ENCODE data around the gene ACSS3. TPM values are rescaled to one million over a fixed set of nuclear protein-coding genes. Genes with fewer than 3 reads are reported as not detected.

ACSS3 gene
- total and polyA plus RNA-seq, 2 donors (not counting 1 experiment from before 2014, with no cell fraction given) = not detected

DNA sequence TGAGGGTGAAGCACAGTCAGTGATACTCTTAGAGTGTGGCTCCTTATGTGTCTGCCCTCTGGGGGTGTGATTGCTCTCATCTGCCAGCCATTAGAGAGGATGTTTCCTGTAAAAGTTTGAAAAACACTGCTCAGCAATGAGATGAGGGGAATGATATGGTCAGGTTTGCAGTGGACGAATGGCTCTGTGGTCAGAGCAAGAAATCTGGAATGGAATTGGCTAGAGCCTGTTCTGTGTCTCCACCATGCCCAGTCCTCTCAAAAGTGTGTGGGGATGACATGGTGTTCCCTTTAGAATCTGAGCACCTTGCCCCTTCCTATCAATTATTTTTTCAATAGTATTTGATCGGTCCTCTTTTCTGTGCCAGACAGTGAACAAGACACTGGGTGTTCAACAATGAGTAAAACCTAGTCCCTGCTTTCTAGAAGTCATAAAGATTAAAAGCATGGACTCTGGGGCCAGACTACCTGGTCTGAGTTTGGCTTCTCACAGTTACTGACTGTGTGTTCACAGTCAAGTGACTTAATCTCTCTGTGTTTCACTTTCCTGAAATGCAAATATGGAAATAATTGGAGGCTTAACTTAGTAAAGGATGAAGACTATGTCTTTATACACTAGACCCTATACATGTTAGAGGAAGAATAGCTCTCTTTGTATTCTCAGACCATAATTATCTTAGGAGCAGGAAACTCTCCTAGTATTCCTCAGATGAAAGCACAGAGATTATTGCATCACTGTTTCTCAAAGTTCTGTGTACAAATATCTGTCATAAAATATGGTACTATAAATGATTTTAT, 1.6 kb downstream of the ACSS3 start:
- H3K4me2 ChIP-seq (replicated peaks; ENCODE audit: low read depth, low read length, poor library complexity, severe bottlenecking) = no peak overlapping the region

DNA sequence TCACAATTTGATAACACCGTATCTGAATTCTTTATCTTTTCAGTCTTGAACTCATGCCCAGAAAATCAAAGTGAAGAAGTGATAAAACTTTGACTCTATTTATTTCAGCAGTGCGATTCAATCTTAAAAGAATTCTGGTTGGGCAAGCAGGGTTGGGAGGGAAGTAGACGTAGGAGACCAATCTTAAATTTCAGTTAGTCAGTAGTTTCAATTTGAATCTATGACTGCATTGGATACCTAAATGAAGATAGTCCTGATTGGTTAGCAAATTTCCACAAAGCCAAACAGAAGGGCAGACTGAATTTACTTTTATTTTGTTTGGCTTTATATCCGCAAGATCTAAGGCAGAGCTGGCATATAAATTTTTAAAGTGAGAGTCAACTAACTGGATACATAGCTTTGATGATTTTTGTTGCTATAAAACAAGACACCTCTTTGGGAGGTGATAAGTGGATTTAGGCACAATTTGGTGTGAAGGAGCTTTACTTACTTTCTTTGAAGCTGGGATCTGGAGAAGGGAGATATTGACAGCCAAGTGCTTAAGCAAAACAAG, 2.6 kb downstream of the ACSS3 start:
- H3K9me3 ChIP-seq (ENCODE audit: control extremely low read depth in 1 of 3, control insufficient read depth in 2 of 3, insufficient read depth in 1 of 3, low read length in 2 of 3) = peaks cover 0 to 12% (median 0%) of the 10 kb centered on the region in 3 donors
- H3K4me1 Mint-ChIP-seq = no peaks in the 10 kb centered on the region
- no peaks in the 10 kb centered on the region for H3K4me1 ChIP-seq (ENCODE audit: control insufficient read depth in 2 of 2, insufficient read depth in 2 of 2, low read length in 2 of 2)
- peaks cover 14% of the 10 kb centered on the region for H3K27me3 Mint-ChIP-seq
- no peaks in the 10 kb centered on the region for H3K36me3 ChIP-seq (replicated peaks in 1 of 2; ENCODE audit: control extremely low read depth in 1 of 2, control insufficient read depth in 1 of 2, extremely low read depth in 1 of 2, insufficient read depth in 2 of 2, low read length in 1 of 2)
- H3K4me2 ChIP-seq (replicated peaks; ENCODE audit: low read depth, low read length, poor library complexity, severe bottlenecking) = no peak overlapping the region
- intact Hi-C loops (cut with micrococcal nuclease) = no loop called here
- H4K20me1 ChIP-seq (ENCODE audit: control insufficient read depth, insufficient read depth, low read length, poor library complexity, severe bottlenecking) = no peaks in the 10 kb centered on the region
- 100% methylated on average over 2 of the region's 4 CpGs for WGBS (ENCODE audit: insufficient coverage)
- no peak overlapping the region for H3K9ac ChIP-seq (ENCODE audit: low read length)
- ChIA-PET POLR2A (no interaction called here), CTCF (no interaction called here)
- no peak overlapping the region for H3K4me3 Mint-ChIP-seq
- no peak overlapping the region for H2AFZ ChIP-seq (ENCODE audit: insufficient read depth, low read depth, low read length, poor library complexity, severe bottlenecking)
- H3K27ac ChIP-seq (ENCODE audit: low read length in 2 of 2) = no peak overlapping the region
- no peak overlapping the region for H3K4me3 ChIP-seq (ENCODE audit: control extremely low read depth in 1 of 5, extremely low read depth in 1 of 5, insufficient read depth in 1 of 5, low read depth in 2 of 5, low read length in 4 of 5)
- DNase-seq (no peak), ATAC-seq (ENCODE audit: low read depth) (no peak)
- peaks cover 6% of the 10 kb centered on the region for H3K9me3 Mint-ChIP-seq (ENCODE audit: insufficient read depth)
- TF ChIP-seq, protein P1, sequence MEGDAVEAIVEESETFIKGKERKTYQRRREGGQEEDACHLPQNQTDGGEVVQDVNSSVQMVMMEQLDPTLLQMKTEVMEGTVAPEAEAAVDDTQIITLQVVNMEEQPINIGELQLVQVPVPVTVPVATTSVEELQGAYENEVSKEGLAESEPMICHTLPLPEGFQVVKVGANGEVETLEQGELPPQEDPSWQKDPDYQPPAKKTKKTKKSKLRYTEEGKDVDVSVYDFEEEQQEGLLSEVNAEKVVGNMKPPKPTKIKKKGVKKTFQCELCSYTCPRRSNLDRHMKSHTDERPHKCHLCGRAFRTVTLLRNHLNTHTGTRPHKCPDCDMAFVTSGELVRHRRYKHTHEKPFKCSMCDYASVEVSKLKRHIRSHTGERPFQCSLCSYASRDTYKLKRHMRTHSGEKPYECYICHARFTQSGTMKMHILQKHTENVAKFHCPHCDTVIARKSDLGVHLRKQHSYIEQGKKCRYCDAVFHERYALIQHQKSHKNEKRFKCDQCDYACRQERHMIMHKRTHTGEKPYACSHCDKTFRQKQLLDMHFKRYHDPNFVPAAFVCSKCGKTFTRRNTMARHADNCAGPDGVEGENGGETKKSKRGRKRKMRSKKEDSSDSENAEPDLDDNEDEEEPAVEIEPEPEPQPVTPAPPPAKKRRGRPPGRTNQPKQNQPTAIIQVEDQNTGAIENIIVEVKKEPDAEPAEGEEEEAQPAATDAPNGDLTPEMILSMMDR (IDR thresholded peaks at IDR 0.05) = no peak
- TF ChIP-seq EZH2 (IDR thresholded peaks at IDR 0.05; ENCODE audit: borderline replicate concordance, insufficient read depth, low read depth, low read length, poor library complexity, severe bottlenecking) = no peak
- no peaks in the 10 kb centered on the region for H3K79me2 ChIP-seq (ENCODE audit: control insufficient read depth, insufficient read depth, low read length)
- no peak overlapping the region for H3K27ac Mint-ChIP-seq
- peaks cover 0 to 7% (median 0%) of the 10 kb centered on the region in 4 experiments for H3K27me3 ChIP-seq (replicated peaks in 1 of 4; ENCODE audit: control extremely low read depth in 1 of 4, control insufficient read depth in 3 of 4, insufficient read depth in 4 of 4, low read length in 3 of 4)

More for the DNA sequence above, 1.6 kb downstream of the ACSS3 start:
- no peak overlapping the region for H3K4me3 ChIP-seq (ENCODE audit: control extremely low read depth in 1 of 5, extremely low read depth in 1 of 5, insufficient read depth in 1 of 5, low read depth in 2 of 5, low read length in 4 of 5)
- no peak overlapping the region for H3K27ac ChIP-seq (ENCODE audit: low read length in 2 of 2)
- no peak overlapping the region for H3K4me3 Mint-ChIP-seq
- no peak overlapping the region for H2AFZ ChIP-seq (ENCODE audit: insufficient read depth, low read depth, low read length, poor library complexity, severe bottlenecking)
- ATAC-seq (ENCODE audit: low read depth) (no peak), DNase-seq (no peak)
- intact Hi-C loops (cut with micrococcal nuclease) = no loop called here
- H3K4me1 Mint-ChIP-seq = no peaks in the 10 kb centered on the region
- WGBS (ENCODE audit: insufficient coverage) = 77% methylated on average over 2 of the region's 2 CpGs
- peaks cover 14% of the 10 kb centered on the region for H3K27me3 Mint-ChIP-seq
- H3K9ac ChIP-seq (ENCODE audit: low read length) = no peak overlapping the region
- H3K27ac Mint-ChIP-seq = no peak overlapping the region
- peaks cover 0 to 12% (median 0%) of the 10 kb centered on the region in 3 donors for H3K9me3 ChIP-seq (ENCODE audit: control extremely low read depth in 1 of 3, control insufficient read depth in 2 of 3, insufficient read depth in 1 of 3, low read length in 2 of 3)
- no peaks in the 10 kb centered on the region for H3K4me1 ChIP-seq (ENCODE audit: control insufficient read depth in 2 of 2, insufficient read depth in 2 of 2, low read length in 2 of 2)
- peaks cover 0 to 7% (median 0%) of the 10 kb centered on the region in 4 experiments for H3K27me3 ChIP-seq (replicated peaks in 1 of 4; ENCODE audit: control extremely low read depth in 1 of 4, control insufficient read depth in 3 of 4, insufficient read depth in 4 of 4, low read length in 3 of 4)
- TF ChIP-seq, protein P1 (IDR thresholded peaks at IDR 0.05) = no peak
- no peak for TF ChIP-seq EZH2 (IDR thresholded peaks at IDR 0.05; ENCODE audit: borderline replicate concordance, insufficient read depth, low read depth, low read length, poor library complexity, severe bottlenecking)
- no peaks in the 10 kb centered on the region for H3K36me3 ChIP-seq (replicated peaks in 1 of 2; ENCODE audit: control extremely low read depth in 1 of 2, control insufficient read depth in 1 of 2, extremely low read depth in 1 of 2, insufficient read depth in 2 of 2, low read length in 1 of 2)
- no peaks in the 10 kb centered on the region for H3K79me2 ChIP-seq (ENCODE audit: control insufficient read depth, insufficient read depth, low read length)
- H4K20me1 ChIP-seq (ENCODE audit: control insufficient read depth, insufficient read depth, low read length, poor library complexity, severe bottlenecking) = no peaks in the 10 kb centered on the region
- H3K9me3 Mint-ChIP-seq (ENCODE audit: insufficient read depth) = peaks cover 6% of the 10 kb centered on the region
- ChIA-PET POLR2A (no interaction called here), CTCF (no interaction called here)
